ENCODE results near the gene COL16A1. TPM values are rescaled to one million over a fixed set of nuclear protein-coding genes. Genes with fewer than 3 reads are reported as not detected.

The COL16A1 gene
- total RNA-seq, 4 donors from 2014 or later = 76.5 to 292 (median 177) TPM

- Histone ChIP-seq H3K27ac (no peak overlapping the region), H3K4me3 (no peak overlapping the region), H3K27me3 (no peaks in the 10 kb centered on the region), H3K36me3 (no peaks in the 10 kb centered on the region), H3K9me3 (no peaks in the 10 kb centered on the region), H3K4me1 (no peaks in the 10 kb centered on the region)
- intact Hi-C loops (cut with DNase I; ENCODE audit: low total_unique reads) = no loop called here
- no peak for DNase-seq
- TF ChIP-seq POLR2A (IDR thresholded peaks at IDR 0.05) (no peak), CTCF (IDR thresholded peaks at IDR 0.05) (no peak)
Measured at GRCh38 chr1:31618916-31619846, 84.6 kb downstream of the COL16A1 start.

DNA sequence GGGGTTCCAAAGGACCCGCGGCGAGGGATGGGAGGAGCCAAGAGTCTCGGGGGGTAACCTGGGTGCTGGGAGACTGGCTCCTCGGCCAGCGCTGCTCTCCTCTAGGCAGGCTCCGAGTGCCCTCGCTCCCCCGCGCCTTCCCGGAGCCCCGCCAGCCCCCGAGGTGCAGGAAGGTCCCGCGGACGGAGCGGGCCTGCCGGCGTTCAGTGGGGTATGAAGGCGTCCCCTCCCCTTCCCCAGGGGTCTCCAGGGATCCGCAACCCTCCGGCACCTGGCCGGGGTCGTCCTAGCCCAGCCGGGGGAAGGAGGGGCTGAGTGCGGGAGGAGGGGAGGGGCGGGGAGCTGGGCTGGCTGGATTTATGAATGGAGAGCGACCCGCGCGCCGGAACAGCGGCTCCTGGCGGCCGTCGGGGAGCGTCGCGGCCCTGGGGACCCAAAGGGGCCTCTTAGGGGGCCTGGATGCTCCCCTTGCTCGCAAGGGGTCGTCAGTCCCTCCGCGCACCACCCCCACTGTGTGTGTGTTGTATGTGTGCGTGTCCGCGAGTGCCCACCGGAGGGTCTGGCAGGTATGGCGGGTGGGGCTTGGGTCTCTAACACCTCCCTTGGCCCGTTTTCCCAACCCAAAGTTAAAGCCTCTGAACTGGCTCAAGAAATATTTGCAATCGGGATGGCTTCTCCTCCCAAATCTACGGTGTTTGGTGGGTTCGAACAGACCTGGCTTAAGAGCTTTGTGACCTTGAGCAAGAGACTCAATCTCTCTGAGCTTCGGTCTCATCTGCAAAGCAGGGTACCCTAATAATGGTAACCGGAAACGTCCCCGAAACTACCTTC is 85.7 kb downstream of the COL16A1 start:
- no peaks in the 10 kb centered on the region for H3K4me1 ChIP-seq
- TF ChIP-seq CTCF (IDR thresholded peaks at IDR 0.05) (peak; percentile 61 to 82 (median 68)), POLR2A (IDR thresholded peaks at IDR 0.05) (no peak)
- intact Hi-C loops (cut with DNase I; ENCODE audit: low total_unique reads) = no loop called here
- H3K27ac ChIP-seq = no peak overlapping the region
- H3K9me3 ChIP-seq = no peaks in the 10 kb centered on the region
- no peaks in the 10 kb centered on the region for H3K36me3 ChIP-seq
- no peaks in the 10 kb centered on the region for H3K27me3 ChIP-seq
- H3K4me3 ChIP-seq = peak overlapping the region; percentile 35 to 48
- DNase-seq = peak in 1 of 2 donors; percentile 35

DNA sequence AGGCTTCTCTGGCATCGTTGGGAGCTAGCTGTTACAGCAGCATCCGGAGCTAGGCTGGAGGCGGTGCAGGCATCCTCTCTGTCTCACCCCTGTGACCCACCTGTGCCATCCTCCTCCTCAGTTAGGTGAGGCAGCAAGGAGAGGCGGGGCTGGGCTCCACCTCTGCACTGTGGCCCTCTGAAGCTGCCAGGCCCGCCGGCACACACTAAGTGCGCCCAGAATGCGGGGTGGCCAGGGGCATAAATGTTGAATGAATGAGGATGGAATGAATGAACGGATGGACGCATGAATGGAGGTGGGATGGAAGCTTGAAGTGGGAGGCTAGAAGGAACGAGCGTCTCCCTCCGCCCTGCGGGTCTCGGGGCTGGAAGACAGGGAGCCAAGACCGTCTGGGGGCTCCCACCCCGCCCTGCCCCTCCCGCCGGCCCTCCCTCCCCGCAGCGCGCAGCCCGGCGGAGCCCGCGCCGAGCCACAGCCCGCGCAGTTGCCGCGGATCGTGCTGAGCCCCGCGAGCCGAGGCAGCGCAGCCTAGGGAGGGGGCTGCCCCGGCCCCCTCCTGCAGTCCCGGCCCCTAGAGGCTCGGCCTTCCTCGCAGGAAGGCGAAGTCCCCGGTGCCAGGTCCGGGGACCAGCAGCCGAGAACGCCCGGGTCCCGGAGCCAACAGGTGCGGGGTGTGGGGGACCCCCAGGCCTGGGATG is 86.5 kb downstream of the COL16A1 start, which contains the start of gene HCRTR1:
TSS of gene HCRTR1 (plus strand) at position 472 of the 698 bp plus-strand sequence. CDS start 1,504 bp downstream, outside the sequence.
- Histone ChIP-seq H3K4me1 (no peaks in the 10 kb centered on the region), H3K27me3 (no peaks in the 10 kb centered on the region), H3K36me3 (no peaks in the 10 kb centered on the region), H3K4me3 (peak within 1 kb of the TSS; percentile 35 to 48), H3K9me3 (no peaks in the 10 kb centered on the region), H3K27ac (no peak within 1 kb of the TSS)
- no peak for DNase-seq
- TF ChIP-seq POLR2A (IDR thresholded peaks at IDR 0.05) = no peak
- TF ChIP-seq CTCF (IDR thresholded peaks at IDR 0.05) = no peak
- intact Hi-C loops (cut with DNase I; ENCODE audit: low total_unique reads) = no loop called here

DNA sequence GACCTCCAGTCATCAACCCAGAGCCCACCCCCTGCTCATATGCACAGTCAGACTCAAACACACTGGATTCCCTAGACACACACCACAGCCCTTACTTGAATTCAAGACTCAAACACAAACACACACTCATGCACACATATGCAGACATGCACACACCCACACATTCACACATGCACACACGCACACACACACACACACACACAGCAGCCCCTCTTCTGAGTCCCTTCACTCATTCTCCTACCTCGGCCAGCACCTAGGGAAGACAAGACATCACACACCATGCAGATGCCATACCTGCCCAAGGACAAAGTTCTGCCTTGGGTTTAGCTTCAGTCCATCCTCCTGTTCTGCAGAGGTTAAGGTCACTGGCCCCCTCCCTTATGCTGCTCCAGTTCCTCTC is 87.9 kb downstream of the COL16A1 start:
- no peaks in the 10 kb centered on the region for H3K36me3 ChIP-seq
- no peak for DNase-seq
- H3K4me1 ChIP-seq = no peaks in the 10 kb centered on the region
- H3K27ac ChIP-seq = no peak overlapping the region
- H3K4me3 ChIP-seq = no peak overlapping the region
- TF ChIP-seq CTCF (IDR thresholded peaks at IDR 0.05) (no peak), POLR2A (IDR thresholded peaks at IDR 0.05) (no peak)
- no peaks in the 10 kb centered on the region for H3K9me3 ChIP-seq
- no peaks in the 10 kb centered on the region for H3K27me3 ChIP-seq
- intact Hi-C loops (cut with DNase I; ENCODE audit: low total_unique reads) = no loop called here

All from uterus (tissue), 4 donors.